ENCODE results near the gene MPRIP. TPM values are rescaled to one million over a fixed set of nuclear protein-coding genes. Genes with fewer than 3 reads are reported as not detected.
A peak's percentile ranks its signal among the peaks of the same experiment; 100 is the strongest.
"Not testable (repeated sequence)": the region's sequence is repeated elsewhere in the genome, so short reads cannot be mapped to it uniquely, and the experiment has no call there.

The MPRIP gene
- total RNA-seq, 1 donor from 2014 or later = 86.3 TPM

GRCh38 chr17:17143501-17143900 is 101.2 kb downstream of the MPRIP start:
- no peak for DNase-seq (ENCODE audit: low read depth in 2 of 2)

DNA sequence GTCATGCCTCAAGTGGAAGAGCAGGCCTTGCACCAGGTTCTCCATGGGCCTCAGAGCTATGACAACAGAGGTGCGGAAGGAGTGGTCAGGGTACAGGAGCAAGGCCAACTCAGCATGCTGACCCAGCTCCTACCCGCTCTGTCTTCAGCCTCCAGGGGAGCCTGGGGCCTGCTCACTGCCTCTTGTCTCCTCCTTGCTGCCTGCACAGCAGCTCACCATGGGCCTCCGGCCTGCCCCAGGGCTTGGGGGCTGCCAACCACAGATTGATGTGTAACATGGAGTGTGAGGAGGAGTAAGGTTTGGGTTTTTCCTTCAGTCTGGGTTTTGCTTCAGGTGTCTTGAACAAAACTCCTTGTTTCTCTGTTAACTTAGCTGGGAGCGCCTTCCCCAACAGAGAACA is 101.8 kb downstream of the MPRIP start:
- DNase-seq (ENCODE audit: low read depth in 2 of 2) = no peak

DNA sequence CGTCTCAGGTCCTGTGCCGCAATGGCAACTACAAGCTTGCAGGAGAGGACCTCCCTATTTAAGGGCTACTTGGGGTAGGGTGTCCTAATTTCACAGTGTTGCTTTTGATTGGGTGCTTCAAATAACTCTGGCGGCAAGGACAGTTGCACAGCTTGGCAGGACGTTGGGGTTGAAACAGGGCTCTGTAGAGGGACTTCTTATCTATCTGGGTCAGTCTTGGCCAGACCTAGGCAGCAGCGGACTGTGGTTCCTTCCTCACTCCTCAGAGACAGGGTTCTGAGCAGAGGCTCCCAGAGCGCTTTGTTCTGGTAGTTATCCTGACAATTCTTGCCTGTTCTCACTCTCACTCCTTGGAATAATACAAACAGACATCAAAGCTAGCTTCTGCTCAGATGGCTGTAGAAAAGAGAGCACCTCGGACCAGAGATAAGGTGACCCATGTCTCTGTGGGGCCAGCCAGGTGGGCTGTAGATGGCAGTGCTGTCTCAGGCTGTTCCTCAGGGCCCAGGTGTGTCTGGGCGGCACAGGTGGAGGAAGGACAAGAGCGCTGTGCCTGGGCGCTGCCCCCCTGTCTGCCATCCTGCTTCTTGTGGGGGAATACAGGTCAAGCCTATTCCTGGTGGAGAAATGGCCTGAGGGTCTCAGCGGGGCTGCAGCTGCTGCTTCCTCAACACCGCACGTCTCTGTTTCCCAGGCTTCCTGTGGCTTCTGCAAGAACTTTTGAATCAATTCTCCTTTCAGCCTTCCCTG is 102.8 kb downstream of the MPRIP start:
- no peak for DNase-seq (ENCODE audit: low read depth in 2 of 2)

DNA sequence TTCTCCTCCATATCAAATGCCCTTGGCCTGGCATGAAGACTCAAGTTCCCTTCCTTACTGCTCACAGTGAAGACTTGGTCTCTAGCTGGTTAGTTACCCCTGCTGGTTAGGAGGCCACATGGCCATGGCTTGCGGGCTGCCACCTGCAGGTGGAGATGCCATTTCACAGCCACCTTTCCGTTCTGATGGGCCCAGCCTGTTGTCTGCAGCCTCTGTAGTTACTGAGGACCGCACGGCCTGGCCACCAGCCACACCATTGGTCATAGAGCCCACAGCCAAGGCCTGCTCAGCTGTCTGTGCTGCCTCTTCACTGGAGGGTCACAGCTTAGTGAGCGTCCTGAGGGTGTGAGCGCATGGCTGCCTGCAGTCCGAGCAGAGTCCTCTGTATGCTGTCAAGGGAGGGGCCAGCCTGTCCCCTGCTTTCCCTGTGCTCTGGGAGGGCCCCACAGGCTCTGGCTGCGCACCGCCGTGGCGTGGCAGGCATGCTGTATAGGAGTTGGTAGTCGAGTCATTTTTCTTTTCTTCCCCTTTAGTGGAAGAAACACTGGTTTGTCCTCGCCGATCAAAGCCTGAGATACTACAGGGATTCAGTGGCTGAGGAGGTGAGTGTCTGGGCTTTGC is 104.6 kb downstream of the MPRIP start:
- DNase-seq (ENCODE audit: low read depth in 2 of 2) = no peak

DNA sequence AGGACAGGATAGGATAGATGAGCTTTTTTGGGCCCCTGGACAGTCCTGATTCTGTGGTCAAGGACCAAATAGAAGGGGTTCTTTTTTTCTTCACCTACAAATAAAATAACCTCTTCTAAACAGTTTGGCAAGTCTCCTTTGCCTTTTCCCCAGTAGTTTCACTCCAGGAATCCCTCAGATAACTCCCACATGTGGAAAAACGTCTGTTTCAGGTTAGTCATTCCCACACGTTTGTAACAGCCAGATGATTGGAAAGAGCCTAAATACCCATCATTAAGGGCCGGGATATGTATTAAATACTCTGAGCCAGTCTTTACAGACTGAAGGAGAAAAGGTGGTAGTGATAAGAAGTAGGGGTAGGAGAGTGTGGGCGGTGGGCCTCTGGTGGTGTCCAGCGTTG is 105.6 kb downstream of the MPRIP start:
- DNase-seq (ENCODE audit: low read depth in 2 of 2) = no peak

GRCh38 chr17:17149520-17150447 is 107.5 kb downstream of the MPRIP start:
- DNase-seq (ENCODE audit: low read depth in 2 of 2) = no peak

DNA sequence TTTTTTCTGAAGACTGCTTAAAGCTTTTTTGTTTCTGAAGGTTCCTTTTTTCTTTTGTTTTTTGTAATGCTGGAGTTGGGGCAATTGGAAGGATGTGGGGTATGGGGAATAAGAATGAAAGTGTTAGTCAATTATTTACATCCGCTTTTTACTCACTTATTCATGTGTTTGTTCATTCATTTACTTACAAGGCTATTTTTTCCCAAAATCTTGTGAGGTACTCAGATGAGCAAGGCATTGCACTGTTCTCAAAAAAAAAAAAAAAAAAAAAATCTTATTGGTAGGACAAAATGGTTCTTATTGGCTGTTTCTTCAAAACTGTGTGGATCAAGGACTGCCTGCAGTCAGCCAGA is 108.2 kb downstream of the MPRIP start:
- DNase-seq (ENCODE audit: low read depth in 2 of 2) = no peak

DNA sequence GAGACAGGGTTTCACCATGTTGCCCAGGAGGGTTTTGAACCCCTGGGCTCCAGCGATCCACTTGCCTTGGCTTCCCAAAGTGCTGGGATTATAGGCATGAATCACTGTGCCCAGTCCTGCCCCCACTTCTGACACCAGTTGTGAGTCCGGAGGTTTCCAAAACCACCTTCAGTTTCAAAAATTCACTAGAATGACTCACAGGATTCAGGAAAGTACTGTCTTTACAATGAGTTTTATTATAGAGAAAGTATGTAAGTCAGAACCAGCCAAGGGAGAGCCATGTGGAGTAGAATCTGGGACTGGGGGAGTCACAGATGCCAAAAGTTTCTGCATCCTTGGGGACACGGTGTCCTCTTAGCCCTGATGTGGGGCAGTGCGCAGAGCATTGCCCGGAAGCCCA is 108.8 kb downstream of the MPRIP start:
- peak in 1 of 2 donors; percentile 74 for DNase-seq (ENCODE audit: low read depth in 2 of 2)

DNA sequence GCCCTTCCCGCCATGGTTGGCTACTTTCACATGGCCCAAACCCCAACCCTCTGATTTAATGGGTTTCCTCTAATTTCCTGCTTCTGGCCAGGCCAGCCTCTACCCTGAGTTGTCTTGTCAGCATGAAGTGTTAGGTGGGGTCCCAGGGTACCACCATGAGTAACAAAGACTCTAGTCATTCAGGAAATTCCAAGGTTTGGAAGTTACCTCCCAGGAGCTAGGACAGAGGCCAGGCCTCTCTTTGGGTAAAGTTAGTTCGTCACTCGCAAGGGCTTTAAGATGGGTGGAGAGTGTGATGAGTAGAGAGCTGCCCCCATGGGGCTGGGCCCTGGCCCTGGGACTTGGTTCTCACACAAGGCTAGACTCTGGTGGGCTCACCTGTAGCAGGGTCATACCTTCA is 109.3 kb downstream of the MPRIP start:
- peak in 1 of 2 donors; percentile 23 for DNase-seq (ENCODE audit: low read depth in 2 of 2)

GRCh38 chr17:17151962-17152361 is 109.7 kb downstream of the MPRIP start:
- peak; percentile 64 to 93 for DNase-seq (ENCODE audit: low read depth in 2 of 2)

- peak in 1 of 2 donors; percentile 29 for DNase-seq (ENCODE audit: low read depth in 2 of 2)
Observed at GRCh38 chr17:17152385-17152784, 110.1 kb downstream of the MPRIP start.

DNA sequence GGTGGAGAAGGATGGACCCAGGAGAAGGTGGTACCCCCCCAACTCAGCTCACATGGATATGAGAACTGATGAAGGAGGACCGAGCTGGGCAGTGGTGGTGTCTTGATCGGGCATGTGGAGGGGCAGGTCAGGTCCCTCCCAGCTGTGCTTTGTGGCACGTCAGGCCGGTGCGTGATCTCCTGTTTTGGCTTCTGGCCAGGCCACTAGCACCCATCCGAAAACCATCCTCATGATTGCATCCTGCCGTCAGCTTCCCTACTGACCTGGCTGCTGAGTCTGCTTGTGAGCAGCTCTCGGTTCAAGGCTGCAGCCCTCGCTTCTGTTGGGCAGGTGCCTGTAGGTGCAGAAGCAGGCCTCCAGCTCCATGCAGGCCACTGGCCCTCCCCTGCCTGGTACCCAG is 110.8 kb downstream of the MPRIP start:
- DNase-seq (ENCODE audit: low read depth in 2 of 2) = no peak

- no peak for DNase-seq (ENCODE audit: low read depth in 2 of 2)
Observed at GRCh38 chr17:17153709-17154108, 111.5 kb downstream of the MPRIP start.

DNA sequence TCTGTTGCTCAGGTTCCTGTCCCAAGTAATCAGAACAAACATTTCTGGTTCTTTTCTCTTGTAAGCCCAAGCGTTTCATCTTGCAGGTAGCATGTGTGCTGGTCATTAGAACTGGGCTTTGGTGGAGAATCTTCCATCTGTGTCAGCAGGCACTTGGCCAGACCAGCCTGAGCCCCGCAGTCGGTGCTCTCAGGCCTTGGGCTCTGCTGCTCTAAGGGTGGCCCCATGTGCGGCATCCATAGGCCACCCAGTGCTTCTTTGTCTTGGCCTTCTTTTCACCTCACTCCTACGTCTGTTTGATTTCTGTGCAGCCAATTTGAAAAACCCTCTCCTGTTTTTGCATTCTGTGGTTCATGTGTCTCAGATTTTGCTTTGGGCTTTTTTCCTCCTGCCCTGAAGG is 112.3 kb downstream of the MPRIP start:
- DNase-seq (ENCODE audit: low read depth in 2 of 2) = no peak

DNA sequence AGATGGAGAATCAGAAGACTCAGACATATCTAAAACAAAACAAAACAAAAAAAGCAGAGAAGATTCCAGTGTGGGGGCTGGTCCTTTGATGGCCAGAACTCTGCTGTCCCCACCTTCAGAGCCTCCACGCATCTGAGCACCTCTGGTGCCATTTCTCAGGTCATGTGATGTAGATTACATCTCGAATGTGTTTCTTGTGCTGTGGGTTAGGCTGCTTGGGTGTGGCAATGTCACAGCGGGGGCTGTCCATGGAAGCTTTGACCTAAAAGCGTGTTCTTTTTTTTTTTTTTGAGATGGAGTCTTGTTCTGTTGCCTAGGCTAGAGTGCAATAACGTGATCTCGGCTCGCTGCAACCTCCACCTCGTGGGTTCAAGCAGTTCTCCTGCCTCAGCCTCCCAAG is 112.7 kb downstream of the MPRIP start:
- DNase-seq (ENCODE audit: low read depth in 2 of 2) = no peak

DNA sequence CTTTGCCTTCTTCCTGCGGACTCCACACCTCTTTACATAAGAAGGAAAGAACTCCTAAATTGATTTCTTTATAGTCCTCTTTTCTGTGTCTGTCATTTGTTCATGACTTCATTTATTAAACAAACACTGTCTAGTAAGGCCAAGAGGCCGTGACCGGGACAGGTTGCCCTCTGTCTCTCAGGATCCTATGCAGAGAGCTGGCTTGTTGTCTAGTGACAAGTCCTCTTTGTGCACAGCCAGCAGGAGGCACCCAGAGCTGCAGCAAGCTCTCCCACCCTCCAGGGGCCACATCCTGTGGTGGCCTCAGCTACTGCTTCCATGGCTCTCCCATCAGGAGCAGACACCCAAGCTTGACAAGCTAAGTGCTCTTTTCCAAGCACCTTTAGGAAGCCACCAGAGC is 113.3 kb downstream of the MPRIP start:
- DNase-seq (ENCODE audit: low read depth in 2 of 2) = no peak

GRCh38 chr17:17156107-17156506 is 113.8 kb downstream of the MPRIP start:
- no peak for DNase-seq (ENCODE audit: low read depth in 2 of 2)

DNA sequence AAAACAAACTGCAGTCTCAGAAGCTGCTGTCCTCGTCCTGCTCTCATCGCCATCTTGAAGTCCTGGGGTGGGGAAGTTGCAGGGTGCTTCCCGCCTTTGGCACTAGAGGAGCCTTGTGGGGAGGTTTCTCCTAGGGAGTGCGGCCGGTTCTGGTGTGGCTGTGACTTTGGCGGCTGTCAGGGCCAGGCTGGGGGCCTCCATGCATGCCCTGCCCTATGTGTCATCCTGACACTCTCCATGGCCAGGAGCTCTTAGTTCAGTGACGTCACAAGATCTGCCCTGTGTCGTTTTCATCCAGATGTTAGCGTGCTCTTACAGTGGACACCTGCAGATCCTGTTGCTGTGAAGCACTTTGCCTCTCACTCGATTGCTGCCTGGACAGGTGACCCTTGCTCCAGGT is 114.3 kb downstream of the MPRIP start:
- DNase-seq (ENCODE audit: low read depth in 2 of 2) = no peak

- no peak for DNase-seq (ENCODE audit: low read depth in 2 of 2)
Observed at GRCh38 chr17:17157041-17157440, 114.8 kb downstream of the MPRIP start.

DNA sequence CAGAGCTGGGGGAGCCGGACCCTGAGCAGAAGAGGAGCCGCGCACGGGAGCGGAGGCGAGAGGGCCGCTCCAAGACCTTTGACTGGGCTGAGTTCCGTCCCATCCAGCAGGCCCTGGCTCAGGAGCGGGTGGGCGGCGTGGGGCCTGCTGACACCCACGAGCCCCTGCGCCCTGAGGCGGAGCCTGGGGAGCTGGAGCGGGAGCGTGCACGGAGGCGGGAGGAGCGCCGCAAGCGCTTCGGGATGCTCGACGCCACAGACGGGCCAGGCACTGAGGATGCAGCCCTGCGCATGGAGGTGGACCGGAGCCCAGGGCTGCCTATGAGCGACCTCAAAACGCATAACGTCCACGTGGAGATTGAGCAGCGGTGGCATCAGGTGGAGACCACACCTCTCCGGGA is 116.2 kb downstream of the MPRIP start:
- not testable (repeated sequence) for DNase-seq (ENCODE audit: low read depth in 2 of 2)

DNA sequence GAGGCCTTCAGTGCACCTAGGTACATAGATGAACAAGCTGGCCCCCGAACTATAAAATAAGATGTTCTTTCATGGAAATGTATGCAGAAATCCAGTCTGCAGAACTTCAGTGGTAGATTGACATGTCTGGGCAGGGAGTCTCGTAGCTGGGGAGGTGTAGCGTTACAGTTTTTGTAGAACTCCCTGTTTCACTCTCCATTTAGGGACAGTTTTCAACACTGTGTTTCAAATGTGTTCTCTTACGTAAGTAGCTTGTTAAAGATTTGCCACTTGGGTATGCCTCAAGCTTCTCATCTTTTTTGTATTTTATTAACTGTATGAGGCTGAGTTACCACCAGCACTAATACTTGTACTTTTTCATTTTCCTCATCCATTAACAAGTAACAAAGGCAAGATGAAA is 117.3 kb downstream of the MPRIP start:
- DNase-seq (ENCODE audit: low read depth in 2 of 2) = no peak

DNA sequence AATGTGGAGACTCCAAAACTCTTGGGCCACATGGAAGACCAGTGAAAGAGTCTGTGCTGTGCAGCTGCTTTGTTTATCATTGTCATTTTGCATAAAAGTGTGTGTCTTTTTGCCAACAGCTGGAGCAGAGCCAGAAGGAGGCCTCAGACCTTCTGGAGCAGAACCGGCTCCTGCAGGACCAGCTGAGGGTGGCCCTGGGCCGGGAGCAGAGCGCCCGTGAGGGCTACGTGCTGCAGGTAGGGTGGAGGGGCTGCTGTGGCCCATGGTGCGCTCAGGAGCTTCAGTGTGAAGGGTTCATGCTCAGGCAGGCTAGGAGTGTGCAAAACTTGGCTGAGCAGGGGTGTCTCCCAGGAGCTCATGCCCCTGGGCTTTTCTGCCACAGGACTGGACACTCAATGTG is 118.9 kb downstream of the MPRIP start:
- DNase-seq (ENCODE audit: low read depth in 2 of 2) = no peak

All from dermis microvascular lymphatic vessel endothelial cell (primary cell).